ENCODE data around the gene NMRAL1. TPM values are rescaled to one million over a fixed set of nuclear protein-coding genes. Genes with fewer than 3 reads are reported as not detected.

NMRAL1 gene
- total and polyA plus RNA-seq, 2 experiments from 2014 or later = 50.7 to 61.7 TPM

DNA sequence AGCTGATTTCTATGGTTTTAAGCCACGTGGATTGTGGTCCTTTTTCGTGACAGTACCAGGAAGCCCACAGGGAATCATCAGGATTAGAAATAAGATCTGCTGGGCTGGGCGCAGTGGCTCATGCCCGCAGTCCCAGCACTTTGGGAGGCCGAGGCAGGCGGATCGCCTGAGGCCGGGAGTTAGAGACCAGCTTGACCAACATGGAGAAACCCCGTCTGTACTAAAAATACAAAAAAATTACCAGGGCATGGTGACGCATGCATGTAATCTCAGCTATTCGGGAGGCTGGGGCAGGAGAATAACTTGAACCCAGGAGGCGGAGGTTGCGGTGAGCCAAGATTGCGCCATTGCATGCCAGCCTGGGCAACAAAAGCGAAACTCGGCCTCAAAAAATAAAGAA, 6.5 kb downstream of the NMRAL1 start (continued):
- TF ChIP-seq, protein P1, sequence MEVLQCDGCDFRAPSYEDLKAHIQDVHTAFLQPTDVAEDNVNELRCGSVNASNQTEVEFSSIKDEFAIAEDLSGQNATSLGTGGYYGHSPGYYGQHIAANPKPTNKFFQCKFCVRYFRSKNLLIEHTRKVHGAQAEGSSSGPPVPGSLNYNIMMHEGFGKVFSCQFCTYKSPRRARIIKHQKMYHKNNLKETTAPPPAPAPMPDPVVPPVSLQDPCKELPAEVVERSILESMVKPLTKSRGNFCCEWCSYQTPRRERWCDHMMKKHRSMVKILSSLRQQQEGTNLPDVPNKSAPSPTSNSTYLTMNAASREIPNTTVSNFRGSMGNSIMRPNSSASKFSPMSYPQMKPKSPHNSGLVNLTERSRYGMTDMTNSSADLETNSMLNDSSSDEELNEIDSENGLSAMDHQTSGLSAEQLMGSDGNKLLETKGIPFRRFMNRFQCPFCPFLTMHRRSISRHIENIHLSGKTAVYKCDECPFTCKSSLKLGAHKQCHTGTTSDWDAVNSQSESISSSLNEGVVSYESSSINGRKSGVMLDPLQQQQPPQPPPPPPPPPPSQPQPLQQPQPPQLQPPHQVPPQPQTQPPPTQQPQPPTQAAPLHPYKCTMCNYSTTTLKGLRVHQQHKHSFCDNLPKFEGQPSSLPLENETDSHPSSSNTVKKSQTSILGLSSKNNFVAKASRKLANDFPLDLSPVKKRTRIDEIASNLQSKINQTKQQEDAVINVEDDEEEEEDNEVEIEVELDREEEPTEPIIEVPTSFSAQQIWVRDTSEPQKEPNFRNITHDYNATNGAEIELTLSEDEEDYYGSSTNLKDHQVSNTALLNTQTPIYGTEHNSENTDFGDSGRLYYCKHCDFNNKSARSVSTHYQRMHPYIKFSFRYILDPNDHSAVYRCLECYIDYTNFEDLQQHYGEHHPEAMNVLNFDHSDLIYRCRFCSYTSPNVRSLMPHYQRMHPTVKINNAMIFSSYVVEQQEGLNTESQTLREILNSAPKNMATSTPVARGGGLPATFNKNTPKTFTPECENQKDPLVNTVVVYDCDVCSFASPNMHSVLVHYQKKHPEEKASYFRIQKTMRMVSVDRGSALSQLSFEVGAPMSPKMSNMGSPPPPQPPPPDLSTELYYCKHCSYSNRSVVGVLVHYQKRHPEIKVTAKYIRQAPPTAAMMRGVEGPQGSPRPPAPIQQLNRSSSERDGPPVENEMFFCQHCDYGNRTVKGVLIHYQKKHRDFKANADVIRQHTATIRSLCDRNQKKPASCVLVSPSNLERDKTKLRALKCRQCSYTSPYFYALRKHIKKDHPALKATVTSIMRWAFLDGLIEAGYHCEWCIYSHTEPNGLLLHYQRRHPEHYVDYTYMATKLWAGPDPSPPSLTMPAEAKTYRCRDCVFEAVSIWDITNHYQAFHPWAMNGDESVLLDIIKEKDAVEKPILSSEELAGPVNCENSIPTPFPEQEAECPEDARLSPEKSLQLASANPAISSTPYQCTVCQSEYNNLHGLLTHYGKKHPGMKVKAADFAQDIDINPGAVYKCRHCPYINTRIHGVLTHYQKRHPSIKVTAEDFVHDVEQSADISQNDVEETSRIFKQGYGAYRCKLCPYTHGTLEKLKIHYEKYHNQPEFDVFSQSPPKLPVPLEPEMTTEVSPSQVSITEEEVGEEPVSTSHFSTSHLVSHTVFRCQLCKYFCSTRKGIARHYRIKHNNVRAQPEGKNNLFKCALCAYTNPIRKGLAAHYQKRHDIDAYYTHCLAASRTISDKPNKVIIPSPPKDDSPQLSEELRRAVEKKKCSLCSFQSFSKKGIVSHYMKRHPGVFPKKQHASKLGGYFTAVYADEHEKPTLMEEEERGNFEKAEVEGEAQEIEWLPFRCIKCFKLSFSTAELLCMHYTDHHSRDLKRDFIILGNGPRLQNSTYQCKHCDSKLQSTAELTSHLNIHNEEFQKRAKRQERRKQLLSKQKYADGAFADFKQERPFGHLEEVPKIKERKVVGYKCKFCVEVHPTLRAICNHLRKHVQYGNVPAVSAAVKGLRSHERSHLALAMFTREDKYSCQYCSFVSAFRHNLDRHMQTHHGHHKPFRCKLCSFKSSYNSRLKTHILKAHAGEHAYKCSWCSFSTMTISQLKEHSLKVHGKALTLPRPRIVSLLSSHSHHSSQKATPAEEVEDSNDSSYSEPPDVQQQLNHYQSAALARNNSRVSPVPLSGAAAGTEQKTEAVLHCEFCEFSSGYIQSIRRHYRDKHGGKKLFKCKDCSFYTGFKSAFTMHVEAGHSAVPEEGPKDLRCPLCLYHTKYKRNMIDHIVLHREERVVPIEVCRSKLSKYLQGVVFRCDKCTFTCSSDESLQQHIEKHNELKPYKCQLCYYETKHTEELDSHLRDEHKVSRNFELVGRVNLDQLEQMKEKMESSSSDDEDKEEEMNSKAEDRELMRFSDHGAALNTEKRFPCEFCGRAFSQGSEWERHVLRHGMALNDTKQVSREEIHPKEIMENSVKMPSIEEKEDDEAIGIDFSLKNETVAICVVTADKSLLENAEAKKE (CRISPR knock-in tag; IDR thresholded peaks at IDR 0.05) = no peak
- no peak for TF ChIP-seq EZH2phosphoT487 (IDR thresholded peaks at IDR 0.05; ENCODE audit: unreplicated experiment)
- TF ChIP-seq JUNB (IDR thresholded peaks at IDR 0.05; ENCODE audit: unreplicated experiment) = no peak
- TF ChIP-seq, protein P2, sequence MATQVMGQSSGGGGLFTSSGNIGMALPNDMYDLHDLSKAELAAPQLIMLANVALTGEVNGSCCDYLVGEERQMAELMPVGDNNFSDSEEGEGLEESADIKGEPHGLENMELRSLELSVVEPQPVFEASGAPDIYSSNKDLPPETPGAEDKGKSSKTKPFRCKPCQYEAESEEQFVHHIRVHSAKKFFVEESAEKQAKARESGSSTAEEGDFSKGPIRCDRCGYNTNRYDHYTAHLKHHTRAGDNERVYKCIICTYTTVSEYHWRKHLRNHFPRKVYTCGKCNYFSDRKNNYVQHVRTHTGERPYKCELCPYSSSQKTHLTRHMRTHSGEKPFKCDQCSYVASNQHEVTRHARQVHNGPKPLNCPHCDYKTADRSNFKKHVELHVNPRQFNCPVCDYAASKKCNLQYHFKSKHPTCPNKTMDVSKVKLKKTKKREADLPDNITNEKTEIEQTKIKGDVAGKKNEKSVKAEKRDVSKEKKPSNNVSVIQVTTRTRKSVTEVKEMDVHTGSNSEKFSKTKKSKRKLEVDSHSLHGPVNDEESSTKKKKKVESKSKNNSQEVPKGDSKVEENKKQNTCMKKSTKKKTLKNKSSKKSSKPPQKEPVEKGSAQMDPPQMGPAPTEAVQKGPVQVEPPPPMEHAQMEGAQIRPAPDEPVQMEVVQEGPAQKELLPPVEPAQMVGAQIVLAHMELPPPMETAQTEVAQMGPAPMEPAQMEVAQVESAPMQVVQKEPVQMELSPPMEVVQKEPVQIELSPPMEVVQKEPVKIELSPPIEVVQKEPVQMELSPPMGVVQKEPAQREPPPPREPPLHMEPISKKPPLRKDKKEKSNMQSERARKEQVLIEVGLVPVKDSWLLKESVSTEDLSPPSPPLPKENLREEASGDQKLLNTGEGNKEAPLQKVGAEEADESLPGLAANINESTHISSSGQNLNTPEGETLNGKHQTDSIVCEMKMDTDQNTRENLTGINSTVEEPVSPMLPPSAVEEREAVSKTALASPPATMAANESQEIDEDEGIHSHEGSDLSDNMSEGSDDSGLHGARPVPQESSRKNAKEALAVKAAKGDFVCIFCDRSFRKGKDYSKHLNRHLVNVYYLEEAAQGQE (IDR thresholded peaks at IDR 0.05; ENCODE audit: unreplicated experiment) = no peak
- no peak for TF ChIP-seq ZNF331 (CRISPR knock-in tag; IDR thresholded peaks at IDR 0.05; ENCODE audit: low read depth)
- TF ChIP-seq, protein P3, sequence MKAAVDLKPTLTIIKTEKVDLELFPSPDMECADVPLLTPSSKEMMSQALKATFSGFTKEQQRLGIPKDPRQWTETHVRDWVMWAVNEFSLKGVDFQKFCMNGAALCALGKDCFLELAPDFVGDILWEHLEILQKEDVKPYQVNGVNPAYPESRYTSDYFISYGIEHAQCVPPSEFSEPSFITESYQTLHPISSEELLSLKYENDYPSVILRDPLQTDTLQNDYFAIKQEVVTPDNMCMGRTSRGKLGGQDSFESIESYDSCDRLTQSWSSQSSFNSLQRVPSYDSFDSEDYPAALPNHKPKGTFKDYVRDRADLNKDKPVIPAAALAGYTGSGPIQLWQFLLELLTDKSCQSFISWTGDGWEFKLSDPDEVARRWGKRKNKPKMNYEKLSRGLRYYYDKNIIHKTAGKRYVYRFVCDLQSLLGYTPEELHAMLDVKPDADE (IDR thresholded peaks at IDR 0.05) = no peak
- TF ChIP-seq, protein P4, sequence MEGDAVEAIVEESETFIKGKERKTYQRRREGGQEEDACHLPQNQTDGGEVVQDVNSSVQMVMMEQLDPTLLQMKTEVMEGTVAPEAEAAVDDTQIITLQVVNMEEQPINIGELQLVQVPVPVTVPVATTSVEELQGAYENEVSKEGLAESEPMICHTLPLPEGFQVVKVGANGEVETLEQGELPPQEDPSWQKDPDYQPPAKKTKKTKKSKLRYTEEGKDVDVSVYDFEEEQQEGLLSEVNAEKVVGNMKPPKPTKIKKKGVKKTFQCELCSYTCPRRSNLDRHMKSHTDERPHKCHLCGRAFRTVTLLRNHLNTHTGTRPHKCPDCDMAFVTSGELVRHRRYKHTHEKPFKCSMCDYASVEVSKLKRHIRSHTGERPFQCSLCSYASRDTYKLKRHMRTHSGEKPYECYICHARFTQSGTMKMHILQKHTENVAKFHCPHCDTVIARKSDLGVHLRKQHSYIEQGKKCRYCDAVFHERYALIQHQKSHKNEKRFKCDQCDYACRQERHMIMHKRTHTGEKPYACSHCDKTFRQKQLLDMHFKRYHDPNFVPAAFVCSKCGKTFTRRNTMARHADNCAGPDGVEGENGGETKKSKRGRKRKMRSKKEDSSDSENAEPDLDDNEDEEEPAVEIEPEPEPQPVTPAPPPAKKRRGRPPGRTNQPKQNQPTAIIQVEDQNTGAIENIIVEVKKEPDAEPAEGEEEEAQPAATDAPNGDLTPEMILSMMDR (conservative IDR thresholded peaks at IDR 0.05; ENCODE audit: low read depth in 2 of 2) = no peak
- TF ChIP-seq ZNF114 (CRISPR knock-in tag; IDR thresholded peaks at IDR 0.05) = no peak
- no peak for TF ChIP-seq STAT1 (IDR thresholded peaks at IDR 0.05; ENCODE audit: unreplicated experiment)
- no peak for TF ChIP-seq CREB1 (CRISPR knock-in tag; IDR thresholded peaks at IDR 0.05; ENCODE audit: low read depth)

Measured in GM23338 (cell line).